Measurements from ENCODE around the gene WFS1.

DNA sequence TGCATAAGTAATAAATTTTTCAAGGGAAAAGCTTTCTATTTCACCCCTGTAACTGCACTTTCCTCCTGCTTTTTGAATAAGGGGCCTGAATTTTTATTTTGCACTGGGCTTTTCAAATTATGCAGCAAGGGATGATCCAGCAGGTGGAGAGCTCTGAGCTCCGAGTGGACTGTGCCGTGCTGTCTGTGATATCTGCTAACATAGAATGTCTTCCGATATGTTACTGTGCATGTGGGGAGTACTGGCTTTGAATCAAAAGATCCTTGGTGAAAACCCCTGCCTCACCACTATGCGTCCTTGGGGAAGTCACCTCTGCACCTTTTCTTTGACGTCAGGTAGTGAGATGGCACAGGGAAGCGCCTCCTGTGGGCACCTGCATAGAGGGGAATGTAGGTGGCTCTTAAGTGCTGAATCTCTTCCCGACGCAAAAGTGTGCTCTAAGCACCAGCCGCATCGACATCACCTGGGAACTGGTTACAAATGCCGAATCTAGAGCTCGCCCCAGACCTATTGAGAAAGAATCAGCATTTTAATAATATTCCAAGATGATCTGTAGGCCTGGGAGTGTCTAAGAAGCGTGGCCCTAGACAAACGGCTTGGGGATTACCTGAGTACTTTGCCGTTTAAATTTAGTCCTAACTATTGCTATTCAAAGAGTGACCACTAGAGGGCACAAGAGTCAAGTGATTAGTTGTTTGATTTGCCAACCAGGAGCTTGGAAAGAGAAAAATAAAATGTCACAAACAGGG lies 19.2 kb upstream of the WFS1 start:
- TF ChIP-seq, protein P1, sequence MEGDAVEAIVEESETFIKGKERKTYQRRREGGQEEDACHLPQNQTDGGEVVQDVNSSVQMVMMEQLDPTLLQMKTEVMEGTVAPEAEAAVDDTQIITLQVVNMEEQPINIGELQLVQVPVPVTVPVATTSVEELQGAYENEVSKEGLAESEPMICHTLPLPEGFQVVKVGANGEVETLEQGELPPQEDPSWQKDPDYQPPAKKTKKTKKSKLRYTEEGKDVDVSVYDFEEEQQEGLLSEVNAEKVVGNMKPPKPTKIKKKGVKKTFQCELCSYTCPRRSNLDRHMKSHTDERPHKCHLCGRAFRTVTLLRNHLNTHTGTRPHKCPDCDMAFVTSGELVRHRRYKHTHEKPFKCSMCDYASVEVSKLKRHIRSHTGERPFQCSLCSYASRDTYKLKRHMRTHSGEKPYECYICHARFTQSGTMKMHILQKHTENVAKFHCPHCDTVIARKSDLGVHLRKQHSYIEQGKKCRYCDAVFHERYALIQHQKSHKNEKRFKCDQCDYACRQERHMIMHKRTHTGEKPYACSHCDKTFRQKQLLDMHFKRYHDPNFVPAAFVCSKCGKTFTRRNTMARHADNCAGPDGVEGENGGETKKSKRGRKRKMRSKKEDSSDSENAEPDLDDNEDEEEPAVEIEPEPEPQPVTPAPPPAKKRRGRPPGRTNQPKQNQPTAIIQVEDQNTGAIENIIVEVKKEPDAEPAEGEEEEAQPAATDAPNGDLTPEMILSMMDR (IDR thresholded peaks at IDR 0.05 in 8 of 11, conservative IDR thresholded peaks at IDR 0.05 in 3 of 11), result peak; percentile 52 to 86 (median 80)
- TF ChIP-seq POLR2A (IDR thresholded peaks at IDR 0.05), result no peak
